ENCODE data around the gene CEPT1. TPM values are rescaled to one million over a fixed set of nuclear protein-coding genes. Genes with fewer than 3 reads are reported as not detected.
A peak's percentile ranks its signal among the peaks of the same experiment; 100 is the strongest.

Gene CEPT1
- total and polyA plus RNA-seq, 10 donors = 61.1 to 140 (median 95.2) TPM

- Histone ChIP-seq H3K9me3 (no peaks in the 10 kb centered on the region), H3K4me3 (no peak overlapping the region), H3K4me1 (peaks cover 0 to 92% (median 32%) of the 10 kb centered on the region in 6 donors), H3K27ac (peak overlapping the region in 4 of 8 donors; percentile 1 to 43 (median 20)), H3K27me3 (replicated peaks in 1 of 7) (no peaks in the 10 kb centered on the region), H3K36me3 (peaks cover 0 to 100% (median 48%) of the 10 kb centered on the region in 6 donors)
- intact Hi-C loops (cut with DNase I; ENCODE audit: low total_unique reads) = no loop called here
- TF ChIP-seq POLR2AphosphoS5 (IDR thresholded peaks at IDR 0.05) = no peak
- no peak for TF ChIP-seq CTCF (IDR thresholded peaks at IDR 0.05 in 8 of 11, conservative IDR thresholded peaks at IDR 0.05 in 3 of 11)
- TF ChIP-seq POLR2A (IDR thresholded peaks at IDR 0.05) = no peak
- DNase-seq = no peak
These were observed 32.4 kb downstream of the CEPT1 start for GRCh38 chr1:111172463-111172862.

GRCh38 chr1:111174070-111174469 lies 34.0 kb downstream of the CEPT1 start:
- no peak for DNase-seq
- H3K4me1 ChIP-seq = peaks cover 0 to 77% (median 23%) of the 10 kb centered on the region in 6 donors
- H3K4me3 ChIP-seq = no peak overlapping the region
- TF ChIP-seq CTCF (IDR thresholded peaks at IDR 0.05 in 8 of 11, conservative IDR thresholded peaks at IDR 0.05 in 3 of 11) = no peak
- no peak for TF ChIP-seq POLR2AphosphoS5 (IDR thresholded peaks at IDR 0.05)
- no peak for TF ChIP-seq POLR2A (IDR thresholded peaks at IDR 0.05)
- no peaks in the 10 kb centered on the region for H3K9me3 ChIP-seq
- H3K36me3 ChIP-seq = peaks cover 0 to 100% (median 48%) of the 10 kb centered on the region in 6 donors
- no peaks in the 10 kb centered on the region for H3K27me3 ChIP-seq (replicated peaks in 1 of 7)
- intact Hi-C loops (cut with DNase I; ENCODE audit: low total_unique reads) = no loop called here
- no peak overlapping the region for H3K27ac ChIP-seq

GRCh38 chr1:111175349-111175748 lies 35.3 kb downstream of the CEPT1 start:
- Histone ChIP-seq H3K4me3 (no peak overlapping the region), H3K4me1 (peaks cover 0 to 68% (median 18%) of the 10 kb centered on the region in 6 donors), H3K27ac (no peak overlapping the region), H3K36me3 (peaks cover 0 to 98% (median 46%) of the 10 kb centered on the region in 6 donors), H3K9me3 (no peaks in the 10 kb centered on the region), H3K27me3 (replicated peaks in 1 of 7) (no peaks in the 10 kb centered on the region)
- intact Hi-C loops (cut with DNase I; ENCODE audit: low total_unique reads) = no loop called here
- DNase-seq = no peak
- WGBS, 5 donors = 92 to 94% (median 93%) methylated on average over 3 of the region's 3 CpGs
- no peak for TF ChIP-seq POLR2A (IDR thresholded peaks at IDR 0.05)
- TF ChIP-seq POLR2AphosphoS5 (IDR thresholded peaks at IDR 0.05) = peak in 1 of 3 donors; percentile 12

GRCh38 chr1:111176678-111177077 lies 36.7 kb downstream of the CEPT1 start:
- peaks cover 0 to 98% (median 42%) of the 10 kb centered on the region in 6 donors for H3K36me3 ChIP-seq
- 38 to 67% (median 56%) methylated on average over 1 of the region's 1 CpG for WGBS, 5 donors
- H3K9me3 ChIP-seq = no peaks in the 10 kb centered on the region
- intact Hi-C loops (cut with DNase I; ENCODE audit: low total_unique reads) = no loop called here
- DNase-seq = no peak
- no peak overlapping the region for H3K4me3 ChIP-seq
- H3K4me1 ChIP-seq = peaks cover 0 to 62% (median 18%) of the 10 kb centered on the region in 6 donors
- TF ChIP-seq POLR2A (IDR thresholded peaks at IDR 0.05) (no peak), CTCF (IDR thresholded peaks at IDR 0.05 in 8 of 11, conservative IDR thresholded peaks at IDR 0.05 in 3 of 11) (no peak), POLR2AphosphoS5 (IDR thresholded peaks at IDR 0.05) (no peak)
- no peak overlapping the region for H3K27ac ChIP-seq
- no peaks in the 10 kb centered on the region for H3K27me3 ChIP-seq (replicated peaks in 1 of 7)
